Heart left ventricle (tissue), 13 donors: Measurements from ENCODE around the gene RGL3.

ENCODE experiments used
- POLR2A ChIP-seq, 2 donors: fragments of 450-650 bp; IDR thresholded peaks; one replicate each; pipeline ENCODE4 v1.6.1; 2017; ENCODE audit warnings: antibody characterized with exemption in 2 of 2, mild to moderate bottlenecking in 2 of 2, moderate library complexity in 2 of 2
- TF ChIP-seq, protein P1 (sequence below), 12 donors: fragments of 200-600 bp; sonication (generic) in 4 of 12; IDR thresholded peaks; one replicate each; pipeline versions ENCODE4 v1.5.0 to v1.8.0; 2018 to 2022; ENCODE audit warnings: antibody characterized with exemption in 12 of 12, mild to moderate bottlenecking in 5 of 12
- donor health status: ischemic (EF 13 %, LVEDD 7.1; RV severe dilation, severe dysfunction).
- donor health status: DM: no; HTN: yes; CAD: no.
- donor health status: DM: no; HTN: no; CAD: no.
- donor health status: ischemic (EF 25% LVEDD 6.9; RV normal size, moderate dysfunction).
- donor health status: ischemic (EF 25% LVEDD 5.7; RV mildly dilated, moderate dysfunction).
- donor health status: ischemic (EF 35%, LVEDD 5.7; RV mildly dilated, moderate dysfunction).
- donor health status: nonischemic (EF 11% LVEDD 7.7; RV severe dilation, severe dysfunction).
- donor health status: DM: yes; HTN: yes; CAD: no.
- donor health status: PGD.
- donor health status: ischemic (EF 29% LVEDD 5.4; RV normal size, mild dysfunction).
- donor health status: nonischemic (EF 23%, LVEDD 6.1; RV moderate dilation, normal function).

DNA sequence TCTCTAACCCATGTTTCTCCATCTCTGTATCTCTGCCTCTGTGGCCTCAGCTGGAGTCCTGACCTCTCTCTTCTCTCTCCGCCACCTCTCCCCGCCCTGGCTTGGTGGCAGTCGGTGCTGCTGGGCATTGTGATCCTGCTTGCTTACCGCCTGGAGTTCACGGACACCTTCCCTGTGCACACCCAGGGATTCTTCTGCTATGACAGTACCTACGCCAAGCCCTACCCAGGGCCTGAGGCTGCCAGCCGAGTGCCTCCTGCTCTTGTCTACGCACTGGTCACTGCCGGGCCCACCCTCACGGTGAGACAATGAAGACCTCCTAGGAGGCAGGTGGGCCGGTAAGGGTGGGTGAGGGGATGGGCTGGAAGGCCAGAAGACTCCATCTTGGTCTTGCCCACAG is 59.7 kb downstream of the RGL3 start:
- no peak for TF ChIP-seq POLR2A (IDR thresholded peaks at IDR 0.05)
- TF ChIP-seq, protein P1, sequence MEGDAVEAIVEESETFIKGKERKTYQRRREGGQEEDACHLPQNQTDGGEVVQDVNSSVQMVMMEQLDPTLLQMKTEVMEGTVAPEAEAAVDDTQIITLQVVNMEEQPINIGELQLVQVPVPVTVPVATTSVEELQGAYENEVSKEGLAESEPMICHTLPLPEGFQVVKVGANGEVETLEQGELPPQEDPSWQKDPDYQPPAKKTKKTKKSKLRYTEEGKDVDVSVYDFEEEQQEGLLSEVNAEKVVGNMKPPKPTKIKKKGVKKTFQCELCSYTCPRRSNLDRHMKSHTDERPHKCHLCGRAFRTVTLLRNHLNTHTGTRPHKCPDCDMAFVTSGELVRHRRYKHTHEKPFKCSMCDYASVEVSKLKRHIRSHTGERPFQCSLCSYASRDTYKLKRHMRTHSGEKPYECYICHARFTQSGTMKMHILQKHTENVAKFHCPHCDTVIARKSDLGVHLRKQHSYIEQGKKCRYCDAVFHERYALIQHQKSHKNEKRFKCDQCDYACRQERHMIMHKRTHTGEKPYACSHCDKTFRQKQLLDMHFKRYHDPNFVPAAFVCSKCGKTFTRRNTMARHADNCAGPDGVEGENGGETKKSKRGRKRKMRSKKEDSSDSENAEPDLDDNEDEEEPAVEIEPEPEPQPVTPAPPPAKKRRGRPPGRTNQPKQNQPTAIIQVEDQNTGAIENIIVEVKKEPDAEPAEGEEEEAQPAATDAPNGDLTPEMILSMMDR (IDR thresholded peaks at IDR 0.05), result no peak
